Epidermal melanocyte (primary cell): Measurements from ENCODE around the gene TNFRSF8.

Experiments
- DNase-seq: peaks from one replicate; pipeline ENCODE4 v3.0.0; 2011; ENCODE audit warnings: low spot score; ENCODE audit not compliant: insufficient read length

The TNFRSF8 gene

GRCh38 chr1:12059722-12060464 is 3.2 kb upstream of the TNFRSF8 start:
- DNase-seq, result no peak

GRCh38 chr1:12060500-12060899 is 2.6 kb upstream of the TNFRSF8 start:
- DNase-seq, result no peak

- DNase-seq, result no peak
Measured at GRCh38 chr1:12064073-12064969, 1.2 kb downstream of the TNFRSF8 start.

GRCh38 chr1:12065872-12066271 is 2.8 kb downstream of the TNFRSF8 start:
- DNase-seq, result no peak

- no peak for DNase-seq
Measured at GRCh38 chr1:12067900-12068821, 5.1 kb downstream of the TNFRSF8 start.

GRCh38 chr1:12069623-12070244 is 6.6 kb downstream of the TNFRSF8 start:
- no peak for DNase-seq

- DNase-seq, result no peak
Measured at GRCh38 chr1:12071892-12072291, 8.8 kb downstream of the TNFRSF8 start.

- no peak for DNase-seq
Measured at GRCh38 chr1:12072741-12073140, 9.6 kb downstream of the TNFRSF8 start.

GRCh38 chr1:12073796-12074195 is 10.7 kb downstream of the TNFRSF8 start:
- no peak for DNase-seq

- DNase-seq, result no peak
Measured at GRCh38 chr1:12075195-12076114, 12.4 kb downstream of the TNFRSF8 start.

GRCh38 chr1:12076425-12077005 is 13.4 kb downstream of the TNFRSF8 start:
- no peak for DNase-seq

GRCh38 chr1:12078575-12078937 is 15.5 kb downstream of the TNFRSF8 start:
- no peak for DNase-seq

GRCh38 chr1:12078938-12079861 is 16.1 kb downstream of the TNFRSF8 start:
- DNase-seq, result no peak

- DNase-seq, result no peak
Measured at GRCh38 chr1:12080156-12080555, 17.1 kb downstream of the TNFRSF8 start.

GRCh38 chr1:12080773-12081556 is 17.9 kb downstream of the TNFRSF8 start:
- DNase-seq, result peak; percentile 9

GRCh38 chr1:12081648-12082396 is 18.7 kb downstream of the TNFRSF8 start:
- no peak for DNase-seq

GRCh38 chr1:12082988-12083387 is 19.9 kb downstream of the TNFRSF8 start:
- DNase-seq, result peak; percentile 1
